HFFc6 (cell line): Measurements from ENCODE around the gene DISP3. TPM values are rescaled to one million over a fixed set of nuclear protein-coding genes. Genes with fewer than 3 reads are reported as not detected.

Experiments
- DNase-seq: peaks from one replicate; pipeline ENCODE4 v3.0.0-alpha.2; 2018
- H3K27ac Mint-ChIP-seq: 2 replicates; pipeline ENCODE4 v1.8.0; 2020; ENCODE audit warnings: mild to moderate bottlenecking, mixed read lengths
- H3K27me3 Mint-ChIP-seq: 2 replicates; pipeline ENCODE4 v1.8.0; 2021; ENCODE audit warnings: mild to moderate bottlenecking, moderate library complexity, mixed read lengths; ENCODE audit not compliant: insufficient read depth
- H3K36me3 Mint-ChIP-seq: 2 replicates; pipeline ENCODE4 v1.8.0; 2021; ENCODE audit warnings: low read depth, mixed read lengths
- H3K4me1 Mint-ChIP-seq: 2 replicates; pipeline ENCODE4 v1.8.0; 2020; ENCODE audit warnings: low read depth, mixed read lengths
- H3K4me3 Mint-ChIP-seq: 2 replicates; pipeline ENCODE4 v1.8.0; 2020; ENCODE audit warnings: mild to moderate bottlenecking, moderate library complexity, mixed read lengths
- H3K9me3 Mint-ChIP-seq: 2 replicates; pipeline ENCODE4 v1.8.0; 2020; ENCODE audit warnings: mild to moderate bottlenecking, mixed read lengths
- CTCF ChIP-seq: fragments of 200-600 bp; sonication (generic); IDR thresholded peaks from 2 replicates; pipeline ENCODE4 v1.5.0; 2021; ENCODE audit warnings: antibody characterized with exemption, mild to moderate bottlenecking
- total RNA-seq, 6 experiments: library from RNA; stranded (reverse); fragmentation: NEBNext Ultra II Directional; extraction: Animal tissue kit (Norgen Biotek cat#: 25700); gene quantifications; 2 replicates in 1 of 6; 3 replicates in 5 of 6; pipeline ENCODE4 v1.2.3, GENCODE V29; 2021

Gene DISP3
- total RNA-seq, 6 experiments from 2014 or later = not detected

- H3K9me3 Mint-ChIP-seq = no peaks in the 10 kb centered on the region; the same call in 1 of the 2 replicates
- no peak for DNase-seq
- no peak overlapping the region for H3K4me3 Mint-ChIP-seq
- TF ChIP-seq CTCF = no peak
- H3K36me3 Mint-ChIP-seq = no peaks in the 10 kb centered on the region
- peaks cover 43% of the 10 kb centered on the region for H3K27me3 Mint-ChIP-seq
- H3K4me1 Mint-ChIP-seq = no peaks in the 10 kb centered on the region
- no peak overlapping the region for H3K27ac Mint-ChIP-seq
Measured at GRCh38 chr1:11482198-11482597, 3.2 kb downstream of the DISP3 start.

- Mint-ChIP-seq H3K4me1 (no peaks in the 10 kb centered on the region), H3K27me3 (peaks cover 45% of the 10 kb centered on the region), H3K36me3 (no peaks in the 10 kb centered on the region), H3K4me3 (no peak overlapping the region), H3K9me3 (no peaks in the 10 kb centered on the region; the same call in 1 of the 2 replicates), H3K27ac (no peak overlapping the region)
- DNase-seq = no peak
- TF ChIP-seq CTCF = no peak
Measured at GRCh38 chr1:11482701-11483479, 3.9 kb downstream of the DISP3 start.

GRCh38 chr1:11483581-11484320 is 4.8 kb downstream of the DISP3 start:
- no peak for TF ChIP-seq CTCF
- H3K36me3 Mint-ChIP-seq = no peaks in the 10 kb centered on the region
- H3K4me1 Mint-ChIP-seq = no peaks in the 10 kb centered on the region
- H3K4me3 Mint-ChIP-seq = no peak overlapping the region
- no peak overlapping the region for H3K27ac Mint-ChIP-seq
- peaks cover 47% of the 10 kb centered on the region for H3K27me3 Mint-ChIP-seq
- no peaks in the 10 kb centered on the region; the same call in 1 of the 2 replicates for H3K9me3 Mint-ChIP-seq
- no peak for DNase-seq

- Mint-ChIP-seq H3K27ac (no peak overlapping the region), H3K36me3 (no peaks in the 10 kb centered on the region), H3K9me3 (no peaks in the 10 kb centered on the region; the same call in 1 of the 2 replicates), H3K4me3 (no peak overlapping the region), H3K4me1 (no peaks in the 10 kb centered on the region), H3K27me3 (peaks cover 47% of the 10 kb centered on the region)
- no peak for DNase-seq
- no peak for TF ChIP-seq CTCF
Measured at GRCh38 chr1:11484321-11484655, 5.3 kb downstream of the DISP3 start.

GRCh38 chr1:11485191-11485590 is 6.2 kb downstream of the DISP3 start:
- no peak overlapping the region for H3K4me3 Mint-ChIP-seq
- H3K4me1 Mint-ChIP-seq = no peaks in the 10 kb centered on the region
- TF ChIP-seq CTCF = no peak
- no peak overlapping the region for H3K27ac Mint-ChIP-seq
- H3K27me3 Mint-ChIP-seq = peaks cover 53% of the 10 kb centered on the region
- no peaks in the 10 kb centered on the region for H3K36me3 Mint-ChIP-seq
- DNase-seq = no peak
- no peaks in the 10 kb centered on the region; the same call in 1 of the 2 replicates for H3K9me3 Mint-ChIP-seq
